ENCODE data around the gene SLC17A8. TPM values are rescaled to one million over a fixed set of nuclear protein-coding genes. Genes with fewer than 3 reads are reported as not detected.
"Not testable (repeated sequence)": the region's sequence is repeated elsewhere in the genome, so short reads cannot be mapped to it uniquely, and the experiment has no call there.

Gene SLC17A8
- total RNA-seq, 1 donor from 2014 or later: not detected

DNA sequence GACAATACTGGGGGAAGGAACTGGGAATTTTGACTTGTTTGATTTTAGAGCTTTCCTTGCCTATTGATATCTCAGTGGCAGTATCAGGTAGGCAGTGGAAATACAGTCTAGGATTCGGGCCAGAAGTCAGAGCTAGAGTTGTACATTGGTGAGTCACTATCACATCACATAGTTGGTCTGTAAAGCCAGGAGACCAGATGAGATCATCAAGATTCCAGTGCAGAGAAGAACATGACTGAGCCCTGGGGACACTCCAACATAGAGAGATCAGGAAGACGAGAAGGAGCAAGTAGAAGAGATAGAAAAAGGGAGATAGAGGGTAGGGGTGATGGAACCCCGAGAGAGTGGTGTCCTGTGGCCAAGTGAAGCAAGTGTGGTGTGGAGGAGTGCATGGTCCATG lies 70.2 kb downstream of the SLC17A8 start:
- DNase-seq: no peak

DNA sequence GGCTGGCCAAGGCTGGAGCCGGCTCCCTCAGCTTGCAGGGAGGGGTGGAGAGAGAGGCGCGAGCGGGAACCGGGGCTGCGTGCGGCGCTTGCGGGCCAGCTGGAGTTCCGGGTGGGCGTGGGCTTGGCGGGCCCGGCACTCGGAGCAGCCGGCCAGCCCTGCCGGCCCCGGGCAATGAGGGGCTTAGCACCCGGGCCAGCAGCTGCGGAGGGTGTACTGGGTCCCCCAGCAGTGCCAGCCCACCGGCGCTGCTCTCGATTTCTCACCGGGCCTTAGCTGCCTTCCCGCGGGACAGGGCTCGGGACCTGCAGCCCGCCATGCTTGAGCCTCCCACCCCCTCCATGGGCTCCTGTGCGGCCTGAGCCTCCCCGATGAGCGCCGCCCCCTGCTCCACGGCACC lies 73.4 kb downstream of the SLC17A8 start:
- DNase-seq: not testable (repeated sequence)

DNA sequence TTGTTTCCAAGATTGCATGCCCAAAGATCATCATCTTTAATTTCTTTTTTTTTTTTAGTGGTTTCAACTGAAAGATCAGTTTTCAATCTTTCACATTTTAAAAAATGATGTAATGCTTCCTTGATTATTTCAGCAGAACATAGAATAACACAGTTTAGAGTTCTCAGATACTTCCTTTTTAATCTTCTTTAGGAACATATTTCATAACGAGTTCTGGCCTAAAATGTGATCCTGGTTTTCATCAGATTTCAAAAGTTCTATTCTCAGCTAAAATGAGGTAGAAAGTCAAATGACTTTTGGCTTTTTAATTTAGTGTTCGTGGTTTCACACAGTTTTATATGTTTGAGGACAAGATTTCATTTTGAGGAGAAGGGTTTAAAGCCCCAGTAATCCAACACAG lies 76.8 kb downstream of the SLC17A8 start:
- DNase-seq: no peak

- no peak for DNase-seq
Observed at GRCh38 chr12:100434177-100434576, 77.3 kb downstream of the SLC17A8 start.

- no peak for DNase-seq
Observed at GRCh38 chr12:100435957-100436356, 79.1 kb downstream of the SLC17A8 start.

GRCh38 chr12:100437038-100437841 lies 80.4 kb downstream of the SLC17A8 start:
- no peak for DNase-seq

DNA sequence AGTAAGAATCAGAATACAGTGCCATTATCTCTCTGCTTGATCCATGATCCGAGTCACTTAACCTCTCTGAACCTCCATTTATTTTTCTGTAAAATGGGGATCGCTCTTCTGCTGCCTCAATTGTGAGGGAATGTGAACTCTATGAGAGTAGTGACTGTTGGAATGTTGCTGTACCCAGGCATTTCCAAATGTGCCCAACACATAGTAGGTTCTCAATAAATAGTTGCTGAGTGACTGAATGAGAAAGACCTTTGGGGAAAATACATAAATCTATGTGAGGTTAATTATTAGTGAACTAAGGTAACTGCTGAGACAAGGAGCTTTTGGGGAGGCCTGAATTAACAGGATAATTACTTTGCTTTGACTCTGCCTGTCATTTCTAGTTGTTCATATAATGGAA lies 82.9 kb downstream of the SLC17A8 start:
- no peak for DNase-seq

- DNase-seq: no peak
Observed at GRCh38 chr12:100442403-100442802, 85.5 kb downstream of the SLC17A8 start.

- no peak for DNase-seq
Observed at GRCh38 chr12:100443434-100443833, 86.6 kb downstream of the SLC17A8 start.

- DNase-seq: no peak
Observed at GRCh38 chr12:100445081-100445481, 88.2 kb downstream of the SLC17A8 start.

DNA sequence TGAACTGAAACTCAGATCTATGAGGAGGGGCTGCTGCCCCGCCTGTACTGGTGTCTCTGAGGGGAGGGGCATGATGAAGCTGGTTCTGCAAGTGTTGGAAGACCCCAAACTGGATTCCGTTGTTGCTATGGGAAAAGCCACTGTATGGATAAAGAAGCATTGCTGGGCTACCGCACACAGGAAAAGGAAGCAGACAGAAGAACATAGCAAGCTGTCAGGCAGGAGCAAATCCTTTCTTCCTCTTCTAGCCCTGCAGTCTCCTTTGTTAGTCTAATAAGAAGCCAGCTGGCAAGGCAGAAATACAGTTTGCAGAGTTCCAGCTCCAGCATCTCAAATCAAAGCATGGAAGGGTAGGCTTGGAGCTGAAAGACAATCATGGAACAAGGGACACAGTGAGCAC lies 90.5 kb downstream of the SLC17A8 start:
- no peak for DNase-seq

DNA sequence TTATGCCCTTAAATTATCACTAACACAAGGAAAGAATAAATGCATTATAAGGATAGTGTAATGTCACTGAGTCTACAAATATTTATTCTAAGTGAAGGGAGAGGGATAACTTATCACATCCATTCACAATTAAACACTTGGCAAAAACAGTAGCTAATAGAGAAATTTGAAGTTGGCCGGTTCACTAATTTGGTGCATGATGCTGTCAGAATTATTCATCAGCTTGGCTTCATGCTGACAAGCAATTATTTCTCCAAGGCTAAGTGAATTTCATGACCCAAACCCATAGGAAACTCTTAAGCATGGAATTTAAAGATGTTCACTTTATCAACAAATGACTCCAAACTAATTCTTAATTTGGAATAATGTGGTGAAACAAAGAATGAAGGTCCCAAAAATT lies 91.8 kb downstream of the SLC17A8 start:
- no peak for DNase-seq

DNA sequence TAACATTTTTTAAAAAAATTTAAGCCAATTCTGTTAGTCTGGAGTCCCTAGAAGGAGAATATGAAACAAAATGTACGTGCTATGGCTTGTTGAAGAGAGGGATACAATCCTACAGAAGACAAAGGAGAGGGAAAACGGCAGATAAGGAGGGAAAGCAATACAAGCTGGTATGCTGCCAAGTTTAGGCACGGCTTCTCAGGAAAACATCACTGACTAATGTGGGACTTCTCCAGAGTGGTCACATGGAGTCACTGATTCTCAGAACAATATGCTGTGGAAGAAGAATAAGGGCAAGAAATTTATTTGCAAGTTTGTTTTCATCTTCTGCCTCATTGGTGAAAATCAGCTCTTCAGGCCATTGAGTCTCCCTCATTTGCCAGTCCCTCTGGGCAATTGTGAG lies 93.9 kb downstream of the SLC17A8 start:
- no peak for DNase-seq

DNA sequence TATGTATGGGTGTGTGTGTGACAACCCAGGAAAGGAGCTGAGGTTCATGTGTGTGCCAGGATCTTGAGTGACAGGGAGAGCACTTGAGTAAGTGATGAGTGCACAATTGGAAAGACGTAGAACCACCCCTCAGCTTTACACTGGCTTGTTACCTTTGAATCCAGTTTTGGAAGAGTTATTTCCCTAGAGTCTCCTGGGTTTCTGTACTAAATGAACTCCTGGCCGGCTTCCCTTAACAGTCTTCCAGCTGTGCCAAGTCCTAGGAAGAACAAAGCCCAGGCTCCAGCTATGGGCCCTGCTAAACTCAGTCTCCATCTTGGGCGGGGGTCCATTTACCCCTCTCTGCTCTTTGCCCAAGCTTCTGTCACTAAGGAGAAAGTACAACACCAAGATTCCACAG lies 97.1 kb downstream of the SLC17A8 start:
- no peak for DNase-seq

DNA sequence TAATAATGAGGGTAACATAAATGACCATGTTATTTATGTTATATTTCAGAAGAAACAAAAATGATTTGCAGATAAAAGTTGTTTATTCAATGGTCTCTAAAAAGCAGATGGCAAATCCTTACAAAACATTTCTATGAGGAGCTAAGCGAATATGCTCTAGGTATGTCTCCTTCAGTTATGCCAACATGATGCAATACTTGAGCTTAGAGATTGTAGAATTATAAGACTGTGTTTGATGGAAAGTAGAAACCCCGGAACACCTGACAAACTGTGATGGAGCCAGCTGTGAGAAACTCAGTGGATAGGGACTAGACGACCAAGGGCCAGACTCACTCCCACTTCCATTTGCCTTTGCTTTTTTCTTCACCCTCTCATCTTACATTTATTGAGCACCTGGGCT lies 99.0 kb downstream of the SLC17A8 start:
- no peak for DNase-seq

- DNase-seq: no peak
Observed at GRCh38 chr12:100458191-100458590, 101.3 kb downstream of the SLC17A8 start.

GRCh38 chr12:100460702-100461101 lies 103.8 kb downstream of the SLC17A8 start:
- no peak for DNase-seq

GRCh38 chr12:100461330-100461973 lies 104.6 kb downstream of the SLC17A8 start:
- DNase-seq: no peak

DNA sequence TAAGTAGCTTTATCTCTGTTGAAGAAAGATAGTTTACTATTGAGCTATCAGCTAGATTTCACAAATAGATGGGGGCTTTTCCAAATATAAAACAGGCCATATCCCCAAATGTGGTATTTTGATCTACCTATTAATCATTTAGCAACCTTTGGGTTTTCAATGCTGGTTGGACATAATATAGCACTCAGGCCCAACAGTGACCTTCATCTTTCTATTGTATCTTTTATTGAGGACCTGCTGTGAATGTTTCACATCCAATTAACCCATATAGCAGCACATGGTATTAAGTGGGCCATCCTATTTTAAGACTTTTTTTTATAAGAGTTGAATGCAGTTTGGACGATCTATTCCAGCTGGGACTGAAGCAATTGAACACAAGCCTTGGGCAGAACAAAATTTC lies 106.8 kb downstream of the SLC17A8 start:
- no peak for DNase-seq

DNA sequence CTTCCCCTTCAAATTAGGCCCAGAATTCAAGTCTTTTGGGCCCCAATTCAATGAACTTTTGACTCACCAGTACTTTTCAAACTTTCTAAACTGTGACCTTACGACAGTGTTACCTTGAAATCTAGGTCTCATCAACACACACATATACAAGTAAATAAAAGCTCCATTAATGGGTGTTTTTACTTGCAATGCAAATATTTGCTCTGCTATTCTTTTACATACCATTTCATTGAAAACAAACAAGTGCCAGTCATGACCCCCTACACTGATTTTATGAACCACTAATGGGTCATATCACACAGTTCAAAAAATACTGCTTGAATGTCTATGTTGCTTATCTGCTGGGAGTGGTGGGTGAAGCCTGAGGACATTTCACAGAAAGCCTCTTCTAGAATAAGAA lies 107.7 kb downstream of the SLC17A8 start:
- no peak for DNase-seq

GRCh38 chr12:100468126-100468525 lies 111.3 kb downstream of the SLC17A8 start:
- DNase-seq: no peak

Measured in skin of body (tissue), 2 donors.